PC-9 (cell line): ENCODE results near the gene NACC2.

Experiments
- EZH2 ChIP-seq: fragments of 200-600 bp; sonication (generic); IDR thresholded peaks from 2 replicates; pipeline ENCODE4 v1.8.0; 2017; ENCODE audit warnings: antibody characterized with exemption, low read depth
- TF ChIP-seq, protein P1 (sequence below): fragments of 200-600 bp; sonication (generic); conservative IDR thresholded peaks from 2 replicates; pipeline ENCODE4 v1.6.1; 2017; ENCODE audit warnings: mixed run types, antibody characterized with exemption, mild to moderate bottlenecking, moderate library complexity

DNA sequence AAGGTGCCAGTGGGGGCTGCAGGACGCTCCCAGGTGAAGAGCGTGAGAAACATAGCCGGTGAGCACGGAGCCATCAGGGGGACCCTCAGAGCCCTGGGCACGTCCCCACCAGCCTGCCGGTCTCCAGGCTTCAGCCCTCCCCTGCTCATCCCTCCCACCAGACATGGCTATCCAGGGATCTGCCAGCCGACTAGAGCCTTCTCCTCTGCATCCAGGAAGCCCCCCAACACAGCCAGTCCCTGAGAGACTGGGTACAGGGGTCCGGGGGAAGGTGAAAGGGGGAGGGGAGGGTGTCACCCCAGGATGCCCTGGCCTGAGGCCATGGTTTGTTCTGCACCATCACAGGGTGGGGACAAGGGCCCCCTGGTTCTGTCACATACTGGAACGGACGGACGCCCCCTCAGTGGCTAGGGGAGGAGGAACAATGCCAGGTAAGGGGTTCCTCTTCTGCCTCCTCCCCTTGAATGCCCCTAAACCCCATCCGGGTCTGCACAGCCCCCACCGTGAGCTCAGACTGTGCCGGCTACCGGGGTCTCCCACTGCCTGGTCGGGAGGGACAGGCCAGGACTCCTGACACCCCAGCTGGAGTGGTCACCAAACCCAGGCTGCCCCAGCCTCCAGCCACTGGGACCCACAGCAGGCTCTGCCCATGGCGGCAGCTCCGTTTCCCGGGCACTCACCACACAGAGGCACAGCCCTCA lies 34.3 kb downstream of the NACC2 start:
- TF ChIP-seq, protein P1, sequence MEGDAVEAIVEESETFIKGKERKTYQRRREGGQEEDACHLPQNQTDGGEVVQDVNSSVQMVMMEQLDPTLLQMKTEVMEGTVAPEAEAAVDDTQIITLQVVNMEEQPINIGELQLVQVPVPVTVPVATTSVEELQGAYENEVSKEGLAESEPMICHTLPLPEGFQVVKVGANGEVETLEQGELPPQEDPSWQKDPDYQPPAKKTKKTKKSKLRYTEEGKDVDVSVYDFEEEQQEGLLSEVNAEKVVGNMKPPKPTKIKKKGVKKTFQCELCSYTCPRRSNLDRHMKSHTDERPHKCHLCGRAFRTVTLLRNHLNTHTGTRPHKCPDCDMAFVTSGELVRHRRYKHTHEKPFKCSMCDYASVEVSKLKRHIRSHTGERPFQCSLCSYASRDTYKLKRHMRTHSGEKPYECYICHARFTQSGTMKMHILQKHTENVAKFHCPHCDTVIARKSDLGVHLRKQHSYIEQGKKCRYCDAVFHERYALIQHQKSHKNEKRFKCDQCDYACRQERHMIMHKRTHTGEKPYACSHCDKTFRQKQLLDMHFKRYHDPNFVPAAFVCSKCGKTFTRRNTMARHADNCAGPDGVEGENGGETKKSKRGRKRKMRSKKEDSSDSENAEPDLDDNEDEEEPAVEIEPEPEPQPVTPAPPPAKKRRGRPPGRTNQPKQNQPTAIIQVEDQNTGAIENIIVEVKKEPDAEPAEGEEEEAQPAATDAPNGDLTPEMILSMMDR = no peak
- TF ChIP-seq EZH2 = no peak
